ENCODE data around the gene TRIO. TPM values are rescaled to one million over a fixed set of nuclear protein-coding genes. Genes with fewer than 3 reads are reported as not detected.
A peak's percentile ranks its signal among the peaks of the same experiment; 100 is the strongest.

TRIO gene
- total RNA-seq, 1 experiment from 2014 or later = 68.4 TPM

GRCh38 chr5:14186059-14186830, 43.1 kb downstream of the TRIO start:
- peaks cover 98% of the 10 kb centered on the region for H3K79me2 ChIP-seq (ENCODE audit: insufficient read depth, low read length)
- no peaks in the 10 kb centered on the region for H3K36me3 ChIP-seq (ENCODE audit: control insufficient read depth in 1 of 2, insufficient read depth in 2 of 2, low read length in 2 of 2)
- H2AFZ ChIP-seq (ENCODE audit: low read depth, low read length, poor library complexity, severe bottlenecking) = no peak overlapping the region
- ChIA-PET CTCF (interaction anchor here (1.2 kb wide), 1 partner anchor 84 kb away, joined by 4 read pairs; no protein-coding TSS in a partner anchor), POLR2A (interaction anchor here (1.0 kb wide), 1 partner anchor 12 kb away, joined by 3 read pairs; no protein-coding TSS in a partner anchor), RAD21 (ENCODE audit: low non-redundant PET in 1 of 2, low total read pairs in 2 of 2, uncharacterized antibody in 2 of 2, unreplicated experiment in 2 of 2) (no interaction called here)
- H3K27me3 ChIP-seq (ENCODE audit: insufficient read depth, low read length) = no peaks in the 10 kb centered on the region
- BruUV-seq (replicated peaks) = no TSS peak
- H3K9me3 ChIP-seq (ENCODE audit: control insufficient read depth in 1 of 2, insufficient read depth in 1 of 2, low read depth in 1 of 2, low read length in 2 of 2) = no peaks in the 10 kb centered on the region
- H3K27ac ChIP-seq (ENCODE audit: low read depth, low read length) = peak overlapping the region; percentile 81
- H4K20me1 ChIP-seq (ENCODE audit: insufficient read depth) = 0 out of 2 replicates have a peak, but pooled peaks cover 7% of the 10 kb centered on the region
- TF ChIP-seq POLR2AphosphoS5 (IDR thresholded peaks at IDR 0.05; ENCODE audit: low read depth, low read length) (no peak), SRF (IDR thresholded peaks at IDR 0.05; ENCODE audit: low read depth) (peak; percentile 86; the same call in 1 of the 2 replicates), SP1 (IDR thresholded peaks at IDR 0.05; ENCODE audit: low read depth) (peak; percentile 47; the same call in 1 of the 2 replicates), POLR2A (IDR thresholded peaks at IDR 0.05; ENCODE audit: borderline replicate concordance, extremely low read depth, insufficient read depth, insufficient read length) (no peak), ZNF274 (IDR thresholded peaks at IDR 0.05; ENCODE audit: low read depth, low read length) (no peak), FOSL1 (IDR thresholded peaks at IDR 0.05; ENCODE audit: low read depth) (peak; percentile 80), JUND (IDR thresholded peaks at IDR 0.05) (peak; percentile 63), REST (IDR thresholded peaks at IDR 0.05; ENCODE audit: low read depth) (no peak), RAD21 (IDR thresholded peaks at IDR 0.05; ENCODE audit: low read depth) (no peak)
- H3K4me1 ChIP-seq (ENCODE audit: control insufficient read depth in 1 of 2, insufficient read depth in 2 of 2, low read length in 2 of 2) = peaks cover 56 to 92% of the 10 kb centered on the region in 2 experiments
- H3K9me2 ChIP-seq (ENCODE audit: insufficient read depth) = no peaks in the 10 kb centered on the region
- H3K4me3 ChIP-seq (replicated peaks in 1 of 2; ENCODE audit: low read depth in 1 of 2, low read length in 2 of 2) = peak overlapping the region; percentile 6 to 44; a peak in 2 of 4 replicates
- peak overlapping the region; percentile 79 for H3K4me2 ChIP-seq (ENCODE audit: low read length)
- ATAC-seq (peak; percentile 45), DNase-seq (ENCODE audit: low read depth, low spot score) (no peak)
- H3K9ac ChIP-seq (ENCODE audit: low read length) = peak overlapping the region; percentile 49
- intact Hi-C loops (cut with micrococcal nuclease) = loop anchor here (5.0 kb wide), 1 partner anchor 149 kb away; no protein-coding TSS in a partner anchor

Measured in HCT116 (cell line).